ENCODE measurements around the gene SCNN1G.

Gene SCNN1G

DNA sequence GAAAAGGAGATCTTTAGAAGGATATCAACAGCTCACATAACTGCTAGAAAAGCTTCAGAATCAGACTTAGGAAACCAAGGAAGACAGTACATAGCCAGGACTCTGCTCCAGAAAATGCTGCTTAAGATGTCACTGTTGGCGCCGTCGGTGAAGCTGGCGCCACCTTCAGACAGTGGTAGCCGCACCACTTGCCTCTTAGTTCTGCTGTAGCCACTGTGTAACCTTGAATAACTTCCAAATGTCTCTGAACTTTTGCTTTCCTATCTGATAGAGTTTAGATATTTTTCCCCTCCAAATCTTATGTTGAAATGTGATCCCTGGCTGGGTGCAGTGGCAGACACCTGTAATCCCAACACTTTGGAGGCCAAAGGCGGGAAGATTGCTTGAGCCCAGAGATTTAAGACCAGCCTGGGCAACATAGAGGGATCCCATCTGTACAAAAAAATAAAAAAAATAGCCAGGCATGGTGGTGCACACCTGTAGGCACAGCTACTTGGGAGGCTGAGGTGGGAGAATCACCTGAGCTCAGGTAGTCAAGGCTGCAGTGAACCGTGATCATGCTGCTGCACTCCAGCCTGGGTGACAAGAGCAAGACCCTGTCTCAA is 27.0 kb upstream of the SCNN1G start:
- DNase-seq = no peak

DNA sequence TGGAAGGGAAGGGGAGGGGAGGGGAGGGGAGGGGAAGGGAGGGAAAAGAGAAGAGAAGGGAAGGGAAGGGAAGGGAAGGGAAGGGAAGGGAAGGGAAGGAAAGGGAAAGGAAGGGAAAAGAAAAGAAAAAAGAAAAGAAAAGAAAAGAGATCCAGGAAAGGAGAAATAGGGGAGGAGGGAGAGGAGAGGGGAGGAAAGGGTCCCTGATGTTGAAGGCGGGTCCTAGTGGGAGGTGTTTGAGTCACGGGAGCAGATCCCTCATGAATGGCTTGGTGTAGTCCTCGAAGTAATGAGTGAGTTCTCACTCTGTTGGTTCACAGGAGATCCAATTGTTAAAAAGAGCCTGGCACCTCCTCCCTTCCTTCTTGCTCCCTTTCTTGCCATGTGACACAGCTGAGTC is 26.4 kb upstream of the SCNN1G start:
- no peak for DNase-seq

DNA sequence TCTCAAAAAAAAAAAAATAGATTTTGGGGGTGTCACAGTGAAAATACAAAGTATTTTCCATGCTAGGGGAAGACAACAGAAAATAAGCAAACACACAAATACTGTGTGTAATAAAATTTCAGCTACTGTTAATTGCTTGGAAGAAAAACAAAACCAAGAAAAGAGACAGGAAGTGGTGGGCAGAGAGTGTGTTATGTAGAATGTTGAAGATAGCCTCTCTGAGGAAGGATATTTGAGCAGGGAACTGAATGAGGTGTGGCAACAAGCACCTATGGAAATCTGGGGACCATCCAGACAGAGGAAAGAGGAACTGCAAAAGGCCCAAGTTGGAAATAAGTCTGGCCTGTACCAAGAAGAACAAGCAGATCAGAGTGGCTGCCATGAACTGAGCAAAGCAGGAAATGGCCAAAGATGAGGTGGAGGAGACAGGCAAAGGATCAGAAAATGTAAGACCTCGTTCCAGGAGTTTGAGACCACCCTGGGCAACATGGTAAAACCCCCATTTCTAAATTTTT is 25.5 kb upstream of the SCNN1G start:
- no peak for DNase-seq

DNA sequence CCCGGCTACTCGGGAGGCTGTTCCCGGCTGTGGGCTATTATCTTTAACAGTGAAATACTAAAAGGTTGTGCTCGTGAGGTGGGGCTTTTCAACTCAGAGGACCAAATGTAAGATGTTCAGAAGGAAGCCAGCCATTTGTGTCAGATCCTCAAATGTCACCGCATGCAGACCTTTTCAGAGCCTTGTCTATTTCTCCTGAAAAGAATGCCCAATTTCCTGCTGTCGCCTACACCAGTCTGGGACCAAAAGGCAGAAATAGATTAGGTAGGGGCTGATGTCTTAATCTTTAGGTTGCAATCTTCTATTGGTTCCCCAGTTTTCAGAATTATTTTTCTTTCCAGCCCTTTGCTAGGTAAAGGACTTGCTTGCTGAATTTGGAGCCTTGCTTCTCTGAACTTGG is 24.4 kb upstream of the SCNN1G start:
- no peak for DNase-seq

DNA sequence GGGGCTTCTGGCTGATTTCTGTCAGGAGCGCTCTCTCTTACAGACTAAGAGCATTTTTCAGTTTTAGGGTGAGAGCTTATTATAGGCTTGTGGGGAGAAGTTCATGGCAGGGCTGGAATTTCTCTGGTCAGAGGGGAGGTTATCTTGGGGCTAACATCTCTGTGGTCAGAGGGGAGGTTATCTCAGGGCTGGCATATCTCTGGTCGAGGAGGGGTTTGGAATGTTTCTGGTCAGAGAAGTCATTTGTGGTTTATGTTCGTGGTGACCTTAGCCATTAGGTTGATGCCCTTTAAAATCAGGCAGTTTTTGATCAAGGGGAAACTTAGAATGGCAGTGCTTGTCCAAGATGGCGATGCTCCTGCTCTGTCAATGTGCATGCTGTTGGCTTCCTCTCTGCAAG is 22.5 kb upstream of the SCNN1G start:
- no peak for DNase-seq

DNA sequence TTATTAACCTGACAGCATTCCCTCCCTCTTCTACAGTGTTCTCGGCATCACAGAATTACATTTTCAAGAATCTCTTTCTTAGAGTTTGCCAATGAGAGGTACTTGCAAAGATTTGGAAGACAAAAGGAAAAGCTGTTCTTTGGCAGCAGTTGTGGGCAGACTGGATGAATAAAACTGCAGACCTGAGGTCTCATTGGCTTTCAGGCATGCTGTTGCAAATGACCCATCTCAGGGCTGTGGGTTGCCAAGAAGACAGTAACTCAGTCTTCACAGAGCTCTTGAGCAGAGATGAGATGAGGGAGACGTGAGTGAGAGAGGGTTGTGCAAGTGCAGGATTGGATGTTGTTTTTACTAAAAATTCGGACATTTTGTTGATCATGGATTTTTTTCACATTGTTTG is 22.0 kb upstream of the SCNN1G start:
- DNase-seq = no peak

DNA sequence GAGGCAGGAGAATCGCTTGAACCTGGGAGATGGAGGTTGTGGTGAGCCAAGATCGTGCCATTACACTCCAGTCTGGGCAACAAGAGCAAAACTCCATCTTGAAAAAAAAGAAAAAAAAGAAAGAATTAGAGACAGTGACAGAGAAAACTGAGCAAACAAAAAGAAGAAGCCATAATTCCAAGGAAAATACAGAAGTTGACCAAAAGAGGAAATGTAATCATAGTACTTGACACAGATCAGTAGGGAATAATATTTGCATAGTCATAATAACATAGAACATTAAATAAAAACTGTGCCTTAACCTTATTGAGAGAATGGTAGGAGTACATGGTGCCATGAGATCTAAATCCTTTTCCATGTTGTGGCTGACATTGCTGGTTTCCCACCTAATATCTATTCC is 18.6 kb upstream of the SCNN1G start:
- DNase-seq = no peak

DNA sequence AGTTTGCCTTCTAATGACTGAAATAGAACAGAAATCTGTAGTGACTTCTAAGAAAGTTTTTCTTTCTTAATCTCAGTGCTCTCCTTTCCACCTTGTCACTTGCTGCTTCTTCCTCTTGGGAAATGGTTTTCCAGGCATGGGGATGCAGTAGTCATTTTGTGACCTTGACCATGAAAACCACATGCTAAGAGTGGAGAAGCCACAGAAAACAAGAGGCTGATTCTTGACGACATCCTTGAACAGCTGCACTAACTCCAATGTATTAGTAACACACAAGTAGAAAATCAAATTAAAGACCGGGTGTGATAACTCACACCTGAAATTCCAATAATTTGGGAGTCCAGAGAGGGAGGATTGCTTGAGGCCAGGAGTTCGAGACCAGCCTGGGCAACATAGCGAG is 17.8 kb upstream of the SCNN1G start:
- DNase-seq = no peak

DNA sequence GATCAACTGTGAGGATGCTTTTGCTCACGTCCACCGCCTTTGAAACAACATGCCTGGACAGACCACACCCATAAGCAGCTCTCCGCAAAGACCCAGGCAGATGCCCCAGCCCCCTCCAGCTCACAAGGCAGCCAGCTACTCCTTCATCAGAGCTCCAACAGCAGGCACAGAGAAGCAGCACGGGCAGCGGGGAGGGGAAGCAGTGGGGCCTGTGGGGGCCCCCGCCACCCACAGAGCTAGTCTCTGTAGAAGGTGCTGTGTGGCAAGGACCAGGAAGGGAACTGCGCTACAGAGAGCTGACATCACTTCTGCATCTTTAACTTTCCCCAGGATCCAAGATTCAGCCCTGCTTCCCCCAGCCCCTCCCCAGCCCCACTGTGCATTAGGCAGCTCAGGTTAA is 10.0 kb upstream of the SCNN1G start:
- no peak for DNase-seq

DNA sequence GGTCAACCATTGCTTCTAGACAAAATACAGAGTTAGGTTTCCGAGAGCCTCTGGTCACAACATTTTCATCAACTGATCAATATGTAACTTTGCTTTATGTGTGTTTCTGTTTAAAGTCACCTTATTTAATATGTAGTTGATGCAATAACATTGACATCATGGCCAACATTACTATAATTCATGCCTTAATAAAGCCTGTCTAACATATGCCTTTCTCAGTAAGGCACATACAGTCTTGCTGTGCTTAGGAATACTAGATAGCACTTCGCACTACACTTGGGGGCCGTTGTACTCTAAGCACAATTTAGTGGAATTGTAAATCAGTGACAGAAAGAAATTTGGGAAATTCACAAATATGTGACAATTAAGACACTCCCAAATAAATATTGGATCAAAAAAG is 9.6 kb upstream of the SCNN1G start:
- DNase-seq = no peak

DNA sequence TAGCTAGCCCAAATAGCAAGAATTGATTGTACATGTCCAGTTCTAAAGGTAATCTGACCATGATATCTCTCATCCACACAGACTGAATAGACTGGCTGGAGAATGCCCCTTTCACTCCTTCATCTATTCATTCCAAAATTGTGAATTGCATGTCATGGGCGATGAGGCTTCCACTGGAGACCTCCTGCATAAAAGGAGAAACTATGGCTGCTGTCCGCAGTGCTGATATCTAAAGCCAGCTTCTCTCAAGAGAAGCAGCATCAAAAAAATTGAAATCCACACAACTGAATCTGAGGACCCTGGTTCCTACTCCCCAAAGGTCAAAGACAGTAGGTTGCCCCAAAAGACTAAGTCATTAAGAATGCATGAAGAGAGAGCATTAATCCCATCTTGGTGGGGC is 7.9 kb upstream of the SCNN1G start:
- DNase-seq = no peak

DNA sequence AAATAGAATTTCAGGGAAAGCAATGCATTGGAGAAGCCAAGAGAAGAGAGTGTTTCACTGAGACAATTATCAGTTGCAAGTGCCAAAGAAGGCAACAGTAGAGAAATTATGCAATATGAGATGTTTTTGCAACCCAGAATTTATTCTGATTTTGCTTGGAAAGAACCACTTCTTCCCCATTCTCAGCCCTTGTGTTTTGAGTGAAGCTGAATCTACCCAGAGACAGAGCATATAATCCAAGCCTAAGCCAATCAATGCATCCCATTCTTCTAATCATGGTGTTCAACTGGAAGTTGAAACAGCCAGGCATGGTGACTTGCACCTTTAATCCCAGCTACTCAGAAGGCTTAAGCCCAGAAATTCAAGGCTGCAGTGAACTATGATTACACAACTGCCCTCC is 6.9 kb upstream of the SCNN1G start:
- no peak for DNase-seq

DNA sequence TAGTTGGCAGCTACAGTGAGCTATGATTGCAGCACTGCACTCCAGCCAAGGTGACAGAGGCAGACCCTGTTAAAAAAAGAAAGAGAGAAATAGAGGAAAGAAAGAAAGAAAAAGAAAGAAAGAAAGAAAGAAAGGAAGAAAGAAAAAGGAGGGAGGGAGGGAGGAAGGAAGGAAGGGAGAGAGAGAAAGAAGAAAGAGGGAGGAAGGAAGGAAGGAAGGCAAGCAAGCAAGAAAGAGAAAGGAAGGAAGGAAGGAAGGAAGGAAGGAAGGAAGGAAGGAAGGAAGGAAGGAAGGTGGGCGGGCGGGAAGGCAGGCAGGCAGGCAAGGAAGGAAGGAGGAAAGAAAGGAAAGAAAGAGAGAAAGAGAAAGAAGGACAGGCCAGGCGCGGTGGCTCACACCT is 1.0 kb upstream of the SCNN1G start:
- DNase-seq = no peak

DNA sequence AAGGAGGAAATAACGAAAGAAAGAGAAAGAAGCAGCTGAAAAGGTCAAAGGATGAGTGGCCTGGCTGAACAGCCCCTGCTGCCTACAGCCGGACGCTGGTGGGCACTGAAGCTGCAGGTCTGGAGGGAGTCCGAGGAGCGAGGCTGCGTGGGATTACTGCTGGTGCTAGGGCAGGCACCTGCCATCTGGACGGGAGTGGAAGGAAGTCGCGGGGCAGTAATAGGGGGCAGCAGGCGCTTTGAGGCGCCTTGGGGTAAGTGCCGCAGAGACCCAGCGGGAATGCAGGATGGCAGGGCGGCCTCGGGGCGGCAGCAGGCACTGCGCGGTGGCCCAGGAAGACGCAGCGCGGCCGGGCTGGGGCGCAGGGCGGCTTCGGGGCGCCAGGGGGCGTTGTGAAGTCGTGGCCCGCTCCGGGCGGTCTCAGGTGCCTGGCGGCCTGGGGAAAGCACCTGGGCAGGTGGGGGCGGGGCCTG is 303 bp upstream of the SCNN1G start:
- DNase-seq = no peak

DNA sequence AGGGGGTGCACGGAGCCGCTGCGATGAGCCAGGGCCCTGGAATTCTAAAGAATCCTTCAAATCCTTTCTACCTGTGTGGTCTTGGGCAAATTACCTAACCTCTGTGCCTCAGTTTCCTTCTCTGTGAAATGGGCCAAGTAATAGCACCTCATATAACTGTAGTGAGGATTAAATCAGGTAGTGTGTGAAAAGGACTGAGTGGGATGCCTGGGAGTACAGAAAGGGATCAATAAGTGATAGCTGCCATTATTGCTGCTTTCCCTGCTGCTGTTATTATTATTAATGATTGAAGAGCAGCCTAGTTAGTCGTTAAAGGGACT is 958 bp downstream of the SCNN1G start:
- DNase-seq = no peak

DNA sequence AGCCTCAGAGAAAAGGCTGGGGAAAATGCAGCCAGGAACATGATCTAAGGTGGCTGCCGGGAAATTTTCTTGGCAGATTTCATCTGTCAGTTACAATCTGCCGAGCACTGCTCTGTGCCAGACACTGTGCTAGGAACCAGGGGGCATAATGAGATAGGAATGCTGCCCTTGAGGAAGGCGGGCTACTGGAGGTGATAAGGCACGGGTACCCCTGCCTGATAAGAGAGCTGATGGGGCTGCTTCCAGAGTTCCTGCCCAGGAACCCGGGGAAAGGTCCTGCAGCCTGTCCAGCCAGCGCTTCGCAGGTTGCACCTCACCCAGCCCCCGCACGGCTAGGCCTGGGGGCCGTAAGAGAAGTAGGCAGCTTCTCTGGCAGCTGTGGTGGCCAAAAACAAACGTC is 3.1 kb downstream of the SCNN1G start:
- DNase-seq = no peak

DNA sequence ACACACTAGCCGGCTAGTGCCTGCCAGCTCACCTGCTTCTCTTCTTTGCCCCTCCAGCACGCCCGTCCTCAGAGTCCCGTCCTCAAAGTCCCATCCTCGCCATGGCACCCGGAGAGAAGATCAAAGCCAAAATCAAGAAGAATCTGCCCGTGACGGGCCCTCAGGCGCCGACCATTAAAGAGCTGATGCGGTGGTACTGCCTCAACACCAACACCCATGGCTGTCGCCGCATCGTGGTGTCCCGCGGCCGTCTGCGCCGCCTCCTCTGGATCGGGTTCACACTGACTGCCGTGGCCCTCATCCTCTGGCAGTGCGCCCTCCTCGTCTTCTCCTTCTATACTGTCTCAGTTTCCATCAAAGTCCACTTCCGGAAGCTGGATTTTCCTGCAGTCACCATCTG is 3.6 kb downstream of the SCNN1G start:
- DNase-seq = no peak

DNA sequence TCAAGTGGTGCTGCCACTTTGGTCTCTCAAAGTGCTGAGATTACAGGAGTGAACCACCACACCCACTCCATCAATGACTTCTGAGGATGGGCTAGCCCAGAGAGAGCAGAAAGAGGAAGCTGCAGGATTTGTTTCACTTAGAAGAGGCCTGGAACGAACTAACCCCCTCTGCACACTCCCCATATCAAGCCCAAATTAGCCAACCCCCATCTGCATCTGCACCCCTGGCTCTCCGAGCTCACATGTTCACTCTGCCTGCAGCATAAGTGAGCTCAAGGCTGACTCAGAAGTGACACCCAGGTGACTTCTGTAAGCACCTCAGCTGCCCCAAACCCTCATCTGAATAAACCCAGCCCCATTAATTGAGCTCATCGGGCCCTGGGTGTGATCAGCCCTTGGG is 4.8 kb downstream of the SCNN1G start:
- no peak for DNase-seq

DNA sequence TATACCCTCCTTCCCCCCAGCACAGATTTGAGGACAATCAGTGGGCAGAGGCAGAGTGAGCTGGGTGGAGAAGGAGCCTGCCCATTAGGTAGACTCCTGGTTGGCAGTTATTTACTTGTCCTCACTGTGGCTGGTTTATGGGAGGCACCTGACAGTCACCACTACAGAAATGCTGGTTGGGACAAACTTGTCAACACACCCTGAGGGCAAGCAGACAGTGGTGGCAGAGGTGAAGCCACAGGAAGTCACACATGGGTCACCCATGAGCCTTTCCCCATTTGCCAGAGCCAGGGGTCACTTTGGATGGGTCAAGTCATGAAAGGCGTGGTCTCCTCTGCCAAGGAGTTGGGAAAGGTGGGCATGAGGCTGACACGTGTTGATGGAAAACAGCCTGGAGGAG is 6.4 kb downstream of the SCNN1G start:
- no peak for DNase-seq

DNA sequence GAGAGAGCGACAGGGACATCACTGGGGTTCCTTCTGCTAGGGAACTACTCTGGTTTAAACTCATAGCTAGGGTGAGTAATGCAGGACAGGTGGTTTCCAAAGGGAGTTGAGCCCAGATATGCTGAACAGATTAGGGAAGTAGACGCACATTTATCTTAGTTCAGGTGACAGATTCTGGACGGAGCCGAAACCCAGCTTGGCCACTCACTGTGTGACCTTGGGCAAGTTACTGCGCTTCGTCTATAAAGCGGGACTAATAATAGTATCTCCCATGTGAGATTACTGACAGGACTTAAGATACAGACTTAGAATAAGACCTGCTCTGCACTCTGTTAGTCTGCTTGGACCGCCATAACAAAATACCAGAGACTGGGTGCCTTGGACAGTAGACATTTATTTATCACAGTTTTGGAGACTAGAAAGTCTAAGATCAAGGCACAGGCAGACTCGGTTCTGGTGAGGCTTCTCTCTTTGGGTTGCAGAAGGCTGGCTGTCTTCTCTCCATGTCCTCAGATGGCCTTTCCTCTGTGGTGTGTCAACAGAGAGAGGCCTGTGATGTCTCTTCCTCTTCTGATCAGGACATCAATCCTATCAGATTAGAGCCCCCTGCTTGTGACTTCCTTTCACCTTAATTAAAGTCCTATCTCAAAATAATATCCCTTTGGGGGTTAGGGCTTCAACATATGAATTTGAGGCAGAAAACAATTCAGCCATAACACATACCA is 12.1 kb downstream of the SCNN1G start:
- no peak for DNase-seq

DNA sequence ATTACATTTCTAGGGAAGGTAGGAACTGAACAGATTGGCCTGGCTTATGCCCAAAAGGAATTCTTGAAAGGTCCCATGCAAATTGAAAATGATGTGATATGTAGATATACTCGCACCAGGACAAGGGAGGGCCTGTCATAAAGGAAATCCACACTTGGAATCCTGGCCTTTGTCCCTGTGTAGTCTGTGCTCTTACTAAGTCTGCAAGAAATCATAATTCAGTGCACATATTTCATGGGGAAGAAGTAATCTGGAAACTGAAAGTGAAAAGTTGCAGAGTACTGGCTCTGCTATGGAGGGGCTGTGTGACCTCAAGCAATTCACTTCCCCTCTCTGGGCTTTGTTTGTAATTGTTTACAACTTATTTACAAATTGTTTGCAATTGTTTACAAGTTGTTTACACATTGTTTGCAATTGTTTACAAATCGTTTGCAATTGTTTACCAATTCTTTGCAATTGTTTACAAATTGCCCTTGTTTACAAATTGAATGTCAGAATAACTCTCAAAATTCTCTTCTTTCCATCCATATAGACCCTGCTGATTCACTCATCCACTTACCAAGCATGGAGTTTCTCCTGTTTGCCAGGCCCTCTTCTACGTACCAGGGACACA is 12.9 kb downstream of the SCNN1G start:
- DNase-seq = no peak

DNA sequence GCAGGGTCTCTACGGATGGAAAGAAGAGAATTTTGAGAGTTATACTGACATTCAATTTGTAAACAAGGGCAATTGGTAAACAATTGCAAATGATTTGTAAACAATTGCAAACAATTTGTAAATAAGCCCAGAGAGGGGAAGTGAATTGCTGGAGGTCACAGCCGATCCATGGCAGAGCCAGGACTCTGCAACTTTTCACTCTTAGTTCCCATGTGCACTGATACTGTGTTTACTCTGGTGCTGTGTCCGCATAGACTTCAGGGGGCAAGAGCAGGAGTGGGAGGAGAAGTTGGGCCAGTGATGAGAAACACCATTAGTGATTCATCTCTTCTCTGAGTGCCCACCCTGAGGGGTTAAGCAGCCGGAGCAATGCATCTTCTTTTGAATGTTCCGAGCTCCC is 14.0 kb downstream of the SCNN1G start:
- DNase-seq = no peak

DNA sequence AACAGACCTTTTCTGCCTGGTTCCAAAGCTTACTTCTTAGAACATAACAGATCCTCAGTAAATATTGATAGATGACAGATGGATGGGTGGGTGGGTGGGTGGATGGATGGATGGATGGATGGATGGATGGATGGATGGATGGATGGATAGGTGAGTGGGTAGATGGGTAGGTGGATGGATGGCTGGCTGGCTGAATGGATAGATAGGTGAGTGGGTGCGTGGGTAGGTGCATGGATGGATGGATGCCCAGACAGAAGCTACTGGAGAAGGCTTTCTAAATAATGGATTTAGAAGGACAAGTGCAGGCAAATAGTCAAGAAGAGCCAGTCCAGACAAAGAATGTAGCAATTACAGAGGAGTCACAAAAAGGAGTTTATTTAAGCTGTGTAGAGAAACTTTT is 19.6 kb downstream of the SCNN1G start:
- DNase-seq = no peak

DNA sequence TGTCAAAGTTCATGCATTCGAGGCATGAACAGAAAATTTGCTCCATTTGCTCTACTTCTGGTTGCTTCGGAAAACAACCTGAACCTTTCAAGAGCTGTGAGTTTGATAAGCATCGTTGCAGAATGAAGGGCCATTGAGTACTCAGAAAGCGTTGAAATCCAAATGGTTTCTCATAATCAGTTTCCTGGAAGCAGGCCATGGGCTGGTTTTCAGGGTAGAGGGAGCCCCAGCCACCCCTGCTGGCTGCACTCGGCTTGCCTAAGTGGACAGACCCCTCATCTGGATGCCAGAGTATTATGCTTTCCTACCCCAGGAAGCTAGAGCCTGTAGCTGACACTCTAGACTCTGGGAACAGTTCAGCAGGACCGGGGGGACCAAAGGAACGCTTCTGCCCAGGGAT is 24.4 kb downstream of the SCNN1G start:
- no peak for DNase-seq

DNA sequence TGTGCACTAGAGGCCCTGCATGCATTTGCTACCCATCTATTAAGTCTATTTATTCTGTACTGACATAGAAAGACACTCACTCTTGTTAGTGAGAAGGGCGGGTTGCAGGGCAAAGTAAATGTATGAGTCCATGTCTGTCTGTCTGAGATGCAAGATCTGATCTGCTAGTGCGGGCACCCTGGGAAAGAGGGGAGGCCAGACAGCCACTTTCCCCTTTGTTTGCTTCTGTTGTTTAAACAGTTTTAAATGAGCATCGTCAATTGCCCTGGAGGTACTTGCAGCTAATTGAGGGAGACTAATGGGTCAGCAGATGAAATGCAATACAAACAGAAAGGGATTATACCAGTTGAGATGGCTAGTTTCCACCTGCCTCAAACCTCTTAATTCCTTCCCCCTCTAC is 24.9 kb downstream of the SCNN1G start:
- no peak for DNase-seq
